ENCODE data around the gene ADARB1. TPM values are rescaled to one million over a fixed set of nuclear protein-coding genes. Genes with fewer than 3 reads are reported as not detected.

ADARB1 gene
- total RNA-seq, 1 experiment from 2014 or later: 14.6 TPM

DNA sequence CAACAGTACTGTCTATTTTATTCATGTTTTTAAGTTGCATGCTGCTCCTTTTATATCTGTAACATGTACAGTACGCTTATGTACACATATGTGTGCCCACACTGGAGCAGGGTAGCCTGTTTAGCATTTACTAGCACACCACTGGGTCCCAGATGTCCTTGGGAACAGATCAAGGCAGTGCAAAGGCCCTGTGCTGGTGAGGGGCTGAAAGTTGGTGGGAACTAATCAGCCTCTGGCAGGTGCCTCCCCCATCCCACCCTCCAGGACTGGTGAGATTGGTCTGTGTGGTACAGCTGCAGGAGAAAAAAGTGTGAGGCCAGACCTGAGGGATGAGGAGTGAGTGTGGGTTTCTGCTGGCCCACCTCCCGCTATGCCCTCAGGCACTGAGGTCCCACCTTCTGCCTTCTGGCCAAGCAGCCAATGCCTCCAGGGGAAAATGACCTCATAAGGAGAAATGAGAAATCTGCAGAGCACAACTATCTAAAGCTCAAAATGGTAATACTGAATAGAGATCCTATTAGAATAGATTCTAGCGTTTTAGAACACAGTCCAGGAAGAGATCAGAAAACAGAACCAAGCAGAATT, 154.4 kb downstream of the ADARB1 start:
- DNase-seq (ENCODE audit: low spot score) (no peak), ATAC-seq (no peak)
- no peak overlapping the region for H3K27ac Mint-ChIP-seq
- TF ChIP-seq SMAD3 (CRISPR knock-in tag; IDR thresholded peaks at IDR 0.05; ENCODE audit: borderline replicate concordance): no peak
- TF ChIP-seq KAT7 (CRISPR knock-in tag; IDR thresholded peaks at IDR 0.05; ENCODE audit: borderline replicate concordance): no peak
- no peak for TF ChIP-seq ZNF281 (CRISPR knock-in tag; IDR thresholded peaks at IDR 0.05)
- TF ChIP-seq ZNF671 (CRISPR knock-in tag; IDR thresholded peaks at IDR 0.05): no peak
- TF ChIP-seq, protein P1, sequence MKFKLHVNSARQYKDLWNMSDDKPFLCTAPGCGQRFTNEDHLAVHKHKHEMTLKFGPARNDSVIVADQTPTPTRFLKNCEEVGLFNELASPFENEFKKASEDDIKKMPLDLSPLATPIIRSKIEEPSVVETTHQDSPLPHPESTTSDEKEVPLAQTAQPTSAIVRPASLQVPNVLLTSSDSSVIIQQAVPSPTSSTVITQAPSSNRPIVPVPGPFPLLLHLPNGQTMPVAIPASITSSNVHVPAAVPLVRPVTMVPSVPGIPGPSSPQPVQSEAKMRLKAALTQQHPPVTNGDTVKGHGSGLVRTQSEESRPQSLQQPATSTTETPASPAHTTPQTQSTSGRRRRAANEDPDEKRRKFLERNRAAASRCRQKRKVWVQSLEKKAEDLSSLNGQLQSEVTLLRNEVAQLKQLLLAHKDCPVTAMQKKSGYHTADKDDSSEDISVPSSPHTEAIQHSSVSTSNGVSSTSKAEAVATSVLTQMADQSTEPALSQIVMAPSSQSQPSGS (CRISPR knock-in tag; IDR thresholded peaks at IDR 0.05; ENCODE audit: borderline replicate concordance, low read depth): no peak
- no peak for TF ChIP-seq EMX1 (CRISPR knock-in tag; IDR thresholded peaks at IDR 0.05)
- TF ChIP-seq RELA (CRISPR knock-in tag; IDR thresholded peaks at IDR 0.05; ENCODE audit: borderline replicate concordance): no peak
- TF ChIP-seq, protein P2, sequence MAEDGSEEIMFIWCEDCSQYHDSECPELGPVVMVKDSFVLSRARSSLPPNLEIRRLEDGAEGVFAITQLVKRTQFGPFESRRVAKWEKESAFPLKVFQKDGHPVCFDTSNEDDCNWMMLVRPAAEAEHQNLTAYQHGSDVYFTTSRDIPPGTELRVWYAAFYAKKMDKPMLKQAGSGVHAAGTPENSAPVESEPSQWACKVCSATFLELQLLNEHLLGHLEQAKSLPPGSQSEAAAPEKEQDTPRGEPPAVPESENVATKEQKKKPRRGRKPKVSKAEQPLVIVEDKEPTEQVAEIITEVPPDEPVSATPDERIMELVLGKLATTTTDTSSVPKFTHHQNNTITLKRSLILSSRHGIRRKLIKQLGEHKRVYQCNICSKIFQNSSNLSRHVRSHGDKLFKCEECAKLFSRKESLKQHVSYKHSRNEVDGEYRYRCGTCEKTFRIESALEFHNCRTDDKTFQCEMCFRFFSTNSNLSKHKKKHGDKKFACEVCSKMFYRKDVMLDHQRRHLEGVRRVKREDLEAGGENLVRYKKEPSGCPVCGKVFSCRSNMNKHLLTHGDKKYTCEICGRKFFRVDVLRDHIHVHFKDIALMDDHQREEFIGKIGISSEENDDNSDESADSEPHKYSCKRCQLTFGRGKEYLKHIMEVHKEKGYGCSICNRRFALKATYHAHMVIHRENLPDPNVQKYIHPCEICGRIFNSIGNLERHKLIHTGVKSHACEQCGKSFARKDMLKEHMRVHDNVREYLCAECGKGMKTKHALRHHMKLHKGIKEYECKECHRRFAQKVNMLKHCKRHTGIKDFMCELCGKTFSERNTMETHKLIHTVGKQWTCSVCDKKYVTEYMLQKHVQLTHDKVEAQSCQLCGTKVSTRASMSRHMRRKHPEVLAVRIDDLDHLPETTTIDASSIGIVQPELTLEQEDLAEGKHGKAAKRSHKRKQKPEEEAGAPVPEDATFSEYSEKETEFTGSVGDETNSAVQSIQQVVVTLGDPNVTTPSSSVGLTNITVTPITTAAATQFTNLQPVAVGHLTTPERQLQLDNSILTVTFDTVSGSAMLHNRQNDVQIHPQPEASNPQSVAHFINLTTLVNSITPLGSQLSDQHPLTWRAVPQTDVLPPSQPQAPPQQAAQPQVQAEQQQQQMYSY (CRISPR knock-in tag; IDR thresholded peaks at IDR 0.05): no peak
- TF ChIP-seq ZSCAN18 (CRISPR knock-in tag; IDR thresholded peaks at IDR 0.05): no peak
- TF ChIP-seq, protein P3, sequence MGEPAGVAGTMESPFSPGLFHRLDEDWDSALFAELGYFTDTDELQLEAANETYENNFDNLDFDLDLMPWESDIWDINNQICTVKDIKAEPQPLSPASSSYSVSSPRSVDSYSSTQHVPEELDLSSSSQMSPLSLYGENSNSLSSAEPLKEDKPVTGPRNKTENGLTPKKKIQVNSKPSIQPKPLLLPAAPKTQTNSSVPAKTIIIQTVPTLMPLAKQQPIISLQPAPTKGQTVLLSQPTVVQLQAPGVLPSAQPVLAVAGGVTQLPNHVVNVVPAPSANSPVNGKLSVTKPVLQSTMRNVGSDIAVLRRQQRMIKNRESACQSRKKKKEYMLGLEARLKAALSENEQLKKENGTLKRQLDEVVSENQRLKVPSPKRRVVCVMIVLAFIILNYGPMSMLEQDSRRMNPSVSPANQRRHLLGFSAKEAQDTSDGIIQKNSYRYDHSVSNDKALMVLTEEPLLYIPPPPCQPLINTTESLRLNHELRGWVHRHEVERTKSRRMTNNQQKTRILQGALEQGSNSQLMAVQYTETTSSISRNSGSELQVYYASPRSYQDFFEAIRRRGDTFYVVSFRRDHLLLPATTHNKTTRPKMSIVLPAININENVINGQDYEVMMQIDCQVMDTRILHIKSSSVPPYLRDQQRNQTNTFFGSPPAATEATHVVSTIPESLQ (CRISPR knock-in tag; IDR thresholded peaks at IDR 0.05): no peak
- no peak for TF ChIP-seq NFE2L1 (CRISPR knock-in tag; IDR thresholded peaks at IDR 0.05)
- TF ChIP-seq FOXJ3 (CRISPR knock-in tag; IDR thresholded peaks at IDR 0.05; ENCODE audit: borderline replicate concordance): no peak
- TF ChIP-seq NR3C1 (CRISPR knock-in tag; conservative IDR thresholded peaks at IDR 0.05; ENCODE audit: low read depth): no peak
- ChIA-PET POLR2A (no interaction called here), CTCF (no interaction called here)
- H3K27me3 Mint-ChIP-seq (ENCODE audit: low read depth): no peaks in the 10 kb centered on the region; the same call in 1 of the 2 replicates
- H3K4me1 Mint-ChIP-seq: 0 out of 2 replicates have a peak, but pooled peaks cover 2% of the 10 kb centered on the region
- no peak overlapping the region for H3K4me3 Mint-ChIP-seq
- H3K9me3 Mint-ChIP-seq: no peaks in the 10 kb centered on the region
- H3K36me3 Mint-ChIP-seq: no peaks in the 10 kb centered on the region

- no peak overlapping the region for H3K4me3 Mint-ChIP-seq
- H3K36me3 Mint-ChIP-seq: no peaks in the 10 kb centered on the region
- CTCF ChIA-PET: interaction anchor here (1.7 kb wide), 1 partner anchor 94 kb away, joined by 7 read pairs; no protein-coding TSS in a partner anchor
- H3K4me1 Mint-ChIP-seq: no peaks in the 10 kb centered on the region
- H3K9me3 Mint-ChIP-seq: peaks cover 3% of the 10 kb centered on the region; the same call in 1 of the 2 replicates
- DNase-seq (ENCODE audit: low spot score) (no peak), ATAC-seq (no peak)
- POLR2A ChIA-PET: no interaction called here
- no peaks in the 10 kb centered on the region; the same call in 1 of the 2 replicates for H3K27me3 Mint-ChIP-seq (ENCODE audit: low read depth)
- no peak overlapping the region for H3K27ac Mint-ChIP-seq
- TF ChIP-seq, protein P4, sequence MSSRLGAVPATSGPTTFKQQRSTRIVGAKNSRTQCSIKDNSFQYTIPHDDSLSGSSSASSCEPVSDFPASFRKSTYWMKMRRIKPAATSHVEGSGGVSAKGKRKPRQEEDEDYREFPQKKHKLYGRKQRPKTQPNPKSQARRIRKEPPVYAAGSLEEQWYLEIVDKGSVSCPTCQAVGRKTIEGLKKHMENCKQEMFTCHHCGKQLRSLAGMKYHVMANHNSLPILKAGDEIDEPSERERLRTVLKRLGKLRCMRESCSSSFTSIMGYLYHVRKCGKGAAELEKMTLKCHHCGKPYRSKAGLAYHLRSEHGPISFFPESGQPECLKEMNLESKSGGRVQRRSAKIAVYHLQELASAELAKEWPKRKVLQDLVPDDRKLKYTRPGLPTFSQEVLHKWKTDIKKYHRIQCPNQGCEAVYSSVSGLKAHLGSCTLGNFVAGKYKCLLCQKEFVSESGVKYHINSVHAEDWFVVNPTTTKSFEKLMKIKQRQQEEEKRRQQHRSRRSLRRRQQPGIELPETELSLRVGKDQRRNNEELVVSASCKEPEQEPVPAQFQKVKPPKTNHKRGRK (CRISPR knock-in tag; IDR thresholded peaks at IDR 0.05; ENCODE audit: borderline replicate concordance): no peak
- TF ChIP-seq, protein P5, sequence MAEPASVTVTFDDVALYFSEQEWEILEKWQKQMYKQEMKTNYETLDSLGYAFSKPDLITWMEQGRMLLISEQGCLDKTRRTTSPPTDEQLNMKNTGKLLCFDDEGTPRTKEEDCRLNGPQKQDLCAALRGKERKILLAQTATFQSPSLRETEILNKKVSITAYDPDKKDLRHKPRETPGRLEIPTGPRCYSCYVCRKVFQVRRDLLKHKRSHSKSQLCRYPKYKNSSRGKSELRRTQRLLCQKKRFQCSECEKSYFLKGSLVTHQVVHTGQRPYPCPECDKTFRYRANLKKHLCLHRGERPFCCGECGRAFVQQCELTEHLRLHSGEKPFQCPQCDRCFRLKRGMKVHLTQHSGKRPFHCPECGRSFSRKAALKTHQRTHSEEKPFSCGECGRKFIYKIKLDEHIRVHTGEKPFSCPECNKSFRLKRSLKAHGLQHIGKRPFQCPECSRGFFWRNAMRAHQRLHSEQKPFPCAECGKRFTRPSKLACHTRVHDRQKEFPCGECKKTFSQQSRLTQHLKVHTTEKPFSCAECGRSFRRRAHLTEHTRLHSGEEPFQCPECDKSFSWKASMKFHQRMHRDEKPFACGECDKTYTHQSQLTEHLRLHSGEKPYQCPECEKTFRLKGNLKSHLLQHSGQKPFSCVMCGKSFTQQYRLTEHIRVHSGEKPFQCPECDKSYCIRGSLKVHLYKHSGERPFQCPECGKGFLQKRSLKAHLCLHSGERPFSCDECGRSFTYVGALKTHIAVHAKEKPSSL (CRISPR knock-in tag; conservative IDR thresholded peaks at IDR 0.05): no peak
- TF ChIP-seq ZNF317 (CRISPR knock-in tag; IDR thresholded peaks at IDR 0.05; ENCODE audit: borderline replicate concordance, low read depth): no peak
- TF ChIP-seq FOXP1 (CRISPR knock-in tag; IDR thresholded peaks at IDR 0.05; ENCODE audit: borderline replicate concordance): no peak
- no peak for TF ChIP-seq KAT7 (CRISPR knock-in tag; IDR thresholded peaks at IDR 0.05; ENCODE audit: borderline replicate concordance)
- TF ChIP-seq NFYB (CRISPR knock-in tag; conservative IDR thresholded peaks at IDR 0.05; ENCODE audit: low read depth): no peak
- TF ChIP-seq MYBL2 (CRISPR knock-in tag; IDR thresholded peaks at IDR 0.05): no peak
These were observed 157.3 kb downstream of the ADARB1 start for GRCh38 chr21:45231705-45232104.

All from WTC11 (cell line).